HK-2 (cell line): ENCODE measurements around the gene AFTPH.

Experiments used
- DNase-seq: peaks from one replicate; pipeline ENCODE4 v3.0.0-alpha.2; 2018; ENCODE audit not compliant: unreplicated experiment

AFTPH gene

GRCh38 chr2:64587561-64587960 lies 63.4 kb downstream of the AFTPH start:
- DNase-seq: no peak

- DNase-seq: no peak
These were observed 67.1 kb downstream of the AFTPH start for GRCh38 chr2:64591188-64591587.

- no peak for DNase-seq
These were observed 69.0 kb downstream of the AFTPH start for GRCh38 chr2:64593035-64593655.

GRCh38 chr2:64594226-64594989 lies 70.3 kb downstream of the AFTPH start:
- no peak for DNase-seq

GRCh38 chr2:64595397-64596176 lies 71.5 kb downstream of the AFTPH start:
- no peak for DNase-seq

GRCh38 chr2:64598226-64598625 lies 74.1 kb downstream of the AFTPH start:
- DNase-seq: no peak

- DNase-seq: no peak
These were observed 75.3 kb downstream of the AFTPH start for GRCh38 chr2:64599469-64599868.

- DNase-seq: no peak
These were observed 77.1 kb downstream of the AFTPH start for GRCh38 chr2:64601034-64601754.

GRCh38 chr2:64601785-64602391 lies 77.8 kb downstream of the AFTPH start:
- DNase-seq: no peak

GRCh38 chr2:64602436-64602835 lies 78.3 kb downstream of the AFTPH start:
- DNase-seq: no peak

GRCh38 chr2:64604155-64604554 lies 80.0 kb downstream of the AFTPH start:
- DNase-seq: no peak

- DNase-seq: no peak
These were observed 80.9 kb downstream of the AFTPH start for GRCh38 chr2:64605026-64605471.

GRCh38 chr2:64605991-64606478 lies 81.9 kb downstream of the AFTPH start:
- no peak for DNase-seq

GRCh38 chr2:64606479-64607363 lies 82.6 kb downstream of the AFTPH start:
- DNase-seq: peak; percentile 58

- DNase-seq: no peak
These were observed 83.5 kb downstream of the AFTPH start for GRCh38 chr2:64607381-64608304.

GRCh38 chr2:64608867-64609226 lies 84.7 kb downstream of the AFTPH start:
- no peak for DNase-seq

- DNase-seq: no peak
These were observed 85.3 kb downstream of the AFTPH start for GRCh38 chr2:64609227-64609941.

- DNase-seq: no peak
These were observed 85.8 kb downstream of the AFTPH start for GRCh38 chr2:64609942-64610281.
